K562 (cell line): ENCODE measurements around the gene KCNH2. TPM values are rescaled to one million over a fixed set of nuclear protein-coding genes. Genes with fewer than 3 reads are reported as not detected.

Source experiments
- FOXK1 ChIP-seq: sonication (generic); formaldehyde crosslinking; IDR thresholded peaks from 2 replicates; pipeline ENCODE4 v1.8.0; 2022; ENCODE audit warnings: missing genetic modification reagents, mild to moderate bottlenecking, borderline replicate concordance
- HDAC1 ChIP-seq, 2 experiments: fragments of 450-650 bp; IDR thresholded peaks; 2 replicates each; pipeline ENCODE4 v1.6.1; 2016 to 2017; ENCODE audit warnings: inconsistent platforms in 1 of 2, mild to moderate bottlenecking in 1 of 2, moderate library complexity in 1 of 2
- MNT ChIP-seq, 2 experiments: fragments of 450-650 bp; conservative IDR thresholded peaks; 2 replicates each; pipeline ENCODE4 v1.6.1; 2017; ENCODE audit warnings: mild to moderate bottlenecking in 2 of 2, moderate library complexity in 2 of 2
- NFE2 ChIP-seq: IDR thresholded peaks from 2 replicates; pipeline ENCODE4 v1.6.1; 2014; ENCODE audit warnings: antibody characterized with exemption, low read depth
- STAT6 ChIP-seq: sonication (generic); formaldehyde crosslinking; IDR thresholded peaks from 2 replicates; pipeline ENCODE4 v1.8.1; 2023; ENCODE audit warnings: mild to moderate bottlenecking, missing genetic modification reagents
- ZKSCAN8 ChIP-seq: fragments of 200-800 bp; sonication (Bioruptor generic); IDR thresholded peaks from 2 replicates; pipeline ENCODE4 v1.6.1; 2016; ENCODE audit warnings: missing genetic modification characterization, missing compliant biosample characterization
- polyA plus RNA-seq, 8 experiments: library from polyadenylated mRNA; depleted of rRNA in 4 of 8; stranded (reverse) in 5 of 8; unstranded in 3 of 8; fragments of >200 nt; fragmentation: Nextera tagmentation in 2 of 8; fragmentation: Illumina TruSeq in 1 of 8; extraction: Ambion mirVana in 2 of 8; extraction: Trizol in 1 of 8; gene quantifications; 2 replicates each; pipeline versions ENCODE4 v1.2.1 to v1.2.3, GENCODE V29; 2011 to 2014; ENCODE audit warnings: inconsistent platforms in 1 of 8, missing spikeins in 1 of 8
- total RNA-seq, 7 experiments: library from RNA; depleted of rRNA in 6 of 7; stranded (reverse); fragments of >200 nt in 6 of 7; fragmentation: Illumina TruSeq in 2 of 7; extraction: Trizol in 2 of 7; gene quantifications; 2 replicates each; pipeline versions ENCODE4 v1.2.1 to v1.2.3, GENCODE V29; 2011 to 2021; ENCODE audit warnings: low replicate concordance in 1 of 7
- TF ChIP-seq, protein P1 (sequence below): fragments of 250-450 bp; sonication (Bioruptor Pico); IDR thresholded peaks from 2 replicates; pipeline ENCODE4 v1.8.0; 2021; ENCODE audit warnings: borderline replicate concordance, mild to moderate bottlenecking, moderate library complexity; ENCODE audit not compliant: poor library complexity, severe bottlenecking

The KCNH2 gene
- total and polyA plus RNA-seq, 9 of the 15 experiments (the other 6 are each of a cell fraction or from before 2014, with no cell fraction given): 18.1 to 368 (median 218) TPM

GRCh38 chr7:150994838-150995510, 16.9 kb upstream of the KCNH2 start (continued):
- 0 out of 4 replicates have a peak, but pooled peaks of 1 of the 2 experiments have one; percentile 11 for TF ChIP-seq MNT (conservative IDR thresholded peaks at IDR 0.05)
- TF ChIP-seq, protein P1, sequence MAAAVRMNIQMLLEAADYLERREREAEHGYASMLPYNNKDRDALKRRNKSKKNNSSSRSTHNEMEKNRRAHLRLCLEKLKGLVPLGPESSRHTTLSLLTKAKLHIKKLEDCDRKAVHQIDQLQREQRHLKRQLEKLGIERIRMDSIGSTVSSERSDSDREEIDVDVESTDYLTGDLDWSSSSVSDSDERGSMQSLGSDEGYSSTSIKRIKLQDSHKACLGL (CRISPR knock-in tag): peak; percentile 0
- TF ChIP-seq HDAC1 (IDR thresholded peaks at IDR 0.05): peak; percentile 6 to 91; a peak in 2 of 4 replicates
- TF ChIP-seq NFE2: 0 out of 2 replicates have a peak, but pooled peaks have one; percentile 0
- TF ChIP-seq ZKSCAN8 (CRISPR knock-in tag): 0 out of 2 replicates have a peak, but pooled peaks have one; percentile 17
- 0 out of 2 replicates have a peak, but pooled peaks have one; percentile 3 for TF ChIP-seq FOXK1 (CRISPR knock-in tag)
- peak; percentile 9 for TF ChIP-seq STAT6 (CRISPR knock-in tag)
